HG03097 (cell line): ENCODE results near the gene KRIT1.
"Not testable (repeated sequence)": the region's sequence is repeated elsewhere in the genome, so short reads cannot be mapped to it uniquely, and the experiment has no call there.

Source experiments
- ATAC-seq: cut with Tn5 transposase; IDR thresholded peaks from one replicate; pipeline ENCODE4 v1.9.1; 2021; ENCODE audit not compliant: unreplicated experiment, low FRiP score

KRIT1 gene

GRCh38 chr7:92251181-92251580, 5.5 kb upstream of the KRIT1 start:
- no peak for ATAC-seq

GRCh38 chr7:92250603-92251002, 4.9 kb upstream of the KRIT1 start:
- no peak for ATAC-seq

DNA sequence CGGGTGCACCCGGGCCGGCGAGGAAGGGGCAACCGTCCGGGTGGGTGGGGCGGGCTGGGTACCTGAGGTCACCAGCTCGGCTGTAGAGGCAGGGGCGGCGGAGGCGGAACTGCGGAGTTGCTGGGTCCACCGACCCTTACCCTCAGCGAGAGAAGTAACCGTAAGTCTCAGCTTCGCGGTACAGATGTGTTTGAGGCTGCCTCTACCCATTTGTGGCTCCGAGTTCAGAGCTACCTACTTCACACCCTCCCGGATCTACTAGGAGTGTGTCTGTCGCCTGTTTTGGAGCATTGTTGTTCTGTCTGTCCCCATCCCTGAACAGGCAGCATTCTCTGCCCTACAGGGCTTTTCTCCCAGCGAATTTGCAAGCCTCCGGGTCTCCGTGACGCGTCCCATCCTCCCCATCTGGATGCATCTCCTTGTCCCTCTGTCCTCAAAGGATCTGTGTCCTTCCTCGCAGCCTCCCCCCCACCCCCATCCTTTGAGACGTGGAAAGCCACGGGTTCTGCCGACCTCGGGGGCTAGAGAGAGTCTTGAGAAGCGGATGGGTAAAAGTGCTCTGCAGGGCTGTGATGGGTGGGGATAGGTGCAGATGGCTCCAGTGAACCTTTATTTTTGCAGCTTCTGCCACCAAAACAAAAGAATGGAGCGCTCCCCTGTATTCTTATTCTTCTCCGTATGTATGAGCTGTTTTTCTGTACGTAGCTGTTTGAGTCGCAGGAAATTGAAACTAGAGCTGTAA, 817 bp upstream of the KRIT1 start:
- peak; percentile 10 for ATAC-seq

DNA sequence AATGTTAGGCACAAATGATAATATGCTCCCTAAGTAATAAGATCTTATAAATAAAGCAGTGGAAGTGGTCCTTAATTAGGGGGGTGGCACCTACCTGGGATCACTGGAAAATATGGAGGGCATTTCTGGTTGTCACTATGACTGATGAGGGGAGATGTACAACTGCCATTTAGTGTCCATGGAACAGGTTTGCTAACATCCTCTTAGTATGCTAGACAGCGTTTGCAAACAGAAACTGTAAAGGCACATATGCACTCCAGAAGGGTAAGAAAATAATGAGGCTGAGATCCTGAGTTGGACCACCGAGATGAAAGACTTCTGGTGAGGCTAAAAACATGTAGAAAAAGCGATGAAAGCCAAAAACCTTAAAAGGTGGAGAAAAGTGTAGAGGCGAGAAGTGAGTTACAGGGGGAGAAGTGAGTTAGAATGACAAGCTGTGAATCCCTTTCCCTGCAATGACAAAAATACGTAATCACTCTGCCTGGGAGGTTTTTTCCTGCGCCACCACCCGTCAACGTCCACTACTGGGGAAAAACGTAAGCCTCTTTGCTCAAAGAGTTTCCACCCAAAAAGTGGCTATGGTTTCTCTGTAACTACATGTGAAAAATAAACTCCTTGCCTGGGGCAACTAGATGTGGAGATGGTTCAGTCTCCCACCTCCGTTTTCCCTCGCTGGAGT, 767 bp downstream of the KRIT1 start:
- no peak for ATAC-seq

DNA sequence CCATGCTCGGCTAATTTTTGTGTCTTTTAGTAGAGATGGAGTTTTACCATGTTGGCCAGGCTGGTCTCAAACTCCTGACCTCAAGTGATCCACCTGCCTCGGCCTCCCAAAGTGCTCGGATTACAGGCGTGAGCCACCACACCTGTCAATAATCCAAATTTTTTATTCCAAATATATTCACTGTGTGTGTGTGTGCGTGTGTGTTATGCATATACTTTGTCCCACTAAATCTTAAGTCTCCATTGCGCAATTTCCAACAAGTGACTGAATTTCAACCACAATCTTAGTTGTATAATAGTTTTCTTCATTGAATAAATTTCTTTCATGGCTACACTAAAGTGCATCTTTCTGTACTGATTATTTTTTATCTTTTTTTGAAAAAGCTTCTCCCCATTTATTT, 2.7 kb downstream of the KRIT1 start:
- no peak for ATAC-seq

DNA sequence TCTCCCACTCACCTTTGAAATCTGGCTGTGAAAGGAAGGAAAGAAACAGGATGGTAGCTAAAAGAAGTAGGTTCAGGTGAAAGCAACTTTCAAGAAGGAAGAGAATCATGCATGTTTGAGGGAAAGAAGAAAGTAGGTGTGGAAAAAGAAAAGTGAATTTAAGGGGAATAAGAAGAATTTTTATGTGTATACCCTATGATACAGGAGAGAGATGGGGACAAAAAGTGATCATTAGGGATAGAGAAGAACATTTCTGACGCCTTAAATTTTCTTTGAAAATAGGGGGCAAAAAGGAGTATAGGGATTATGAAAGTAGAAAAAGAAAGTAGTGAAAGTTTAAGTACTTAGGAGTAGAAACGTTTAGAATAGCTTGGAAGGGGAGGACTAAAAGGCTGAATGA, 15.2 kb downstream of the KRIT1 start:
- no peak for ATAC-seq

DNA sequence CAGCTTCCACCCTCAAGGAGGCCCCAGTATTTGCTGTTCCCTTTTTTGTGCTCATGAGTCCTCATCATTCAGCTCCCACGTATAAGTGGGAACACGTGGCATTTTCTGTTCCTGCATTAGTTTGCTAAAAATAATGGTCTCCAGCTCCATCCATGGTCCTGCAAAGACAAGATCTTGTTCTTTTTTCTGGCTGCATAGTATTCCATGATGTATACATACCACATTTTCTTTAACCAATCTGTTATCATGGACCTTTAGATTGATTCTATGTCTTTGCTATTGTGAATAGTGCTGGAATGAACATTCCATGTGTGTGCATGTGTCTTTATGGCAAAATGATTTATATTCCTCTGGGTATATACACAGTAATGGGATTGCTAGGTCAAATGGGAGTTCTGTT, 17.0 kb downstream of the KRIT1 start:
- no peak for ATAC-seq

GRCh38 chr7:92228100-92228499, 17.6 kb downstream of the KRIT1 start:
- no peak for ATAC-seq

- no peak for ATAC-seq
These were observed 18.7 kb downstream of the KRIT1 start for GRCh38 chr7:92226981-92227380.

DNA sequence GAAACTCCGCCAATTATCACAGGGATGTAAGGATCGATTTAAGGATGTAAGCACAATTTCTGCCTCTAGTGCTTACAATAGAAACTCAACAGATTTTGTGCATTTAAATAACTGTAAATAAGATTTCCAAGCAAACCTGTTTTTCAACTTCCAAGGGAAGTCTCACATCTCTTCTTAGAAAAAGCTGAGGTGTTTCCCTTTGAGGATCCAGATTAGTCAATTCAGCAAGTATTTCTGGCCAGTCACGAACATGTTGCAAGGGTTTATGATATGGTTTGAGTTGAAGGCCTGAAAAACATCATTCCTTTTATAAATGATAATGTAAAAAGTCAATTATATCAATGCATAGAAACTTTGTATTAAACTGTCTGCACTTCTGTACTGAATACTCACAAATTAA, 23.9 kb downstream of the KRIT1 start:
- no peak for ATAC-seq

- ATAC-seq = no peak
These were observed 39.0 kb downstream of the KRIT1 start for GRCh38 chr7:92206672-92207071.

DNA sequence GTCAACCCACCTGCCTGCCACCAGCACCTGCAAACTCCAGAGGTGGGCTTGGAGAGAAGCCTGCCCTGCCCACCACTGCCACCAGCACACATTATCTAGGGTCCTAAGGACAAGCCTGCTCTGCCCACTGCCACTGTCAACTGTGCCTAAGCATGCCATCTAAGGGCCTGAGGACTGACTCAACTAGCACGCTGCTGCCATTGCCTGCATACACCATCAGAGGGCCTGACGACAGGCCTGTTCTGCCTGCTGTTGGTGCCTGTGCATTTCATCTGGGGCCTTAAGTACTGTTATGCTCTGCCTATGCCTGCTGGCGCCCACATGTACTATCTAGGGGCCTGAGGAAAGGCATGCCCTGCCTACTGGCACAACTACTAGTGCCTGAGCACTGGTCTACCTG, 39.7 kb downstream of the KRIT1 start:
- no peak for ATAC-seq

DNA sequence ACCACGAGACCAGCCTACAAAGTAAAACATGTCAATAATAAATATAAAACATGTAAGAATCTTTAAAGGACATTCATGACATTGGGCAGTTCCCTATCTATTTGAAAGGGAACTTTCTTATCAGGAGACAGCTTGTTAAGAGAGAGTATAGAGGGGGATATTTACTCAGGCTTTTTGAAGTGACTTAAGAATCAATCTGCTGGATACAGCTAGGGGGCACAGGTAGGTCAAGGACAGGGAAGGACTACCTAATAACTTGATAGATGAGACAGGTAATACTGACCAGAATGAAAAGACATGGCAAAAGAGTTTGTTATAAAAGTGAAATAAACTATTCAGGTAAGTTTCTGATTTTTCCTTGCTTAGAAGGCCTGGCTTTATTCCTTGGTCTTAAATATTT, 44.9 kb downstream of the KRIT1 start:
- no peak for ATAC-seq

GRCh38 chr7:92192326-92192725, 53.4 kb downstream of the KRIT1 start:
- no peak for ATAC-seq

GRCh38 chr7:92189246-92189645, 56.5 kb downstream of the KRIT1 start:
- ATAC-seq = not testable (repeated sequence)

GRCh38 chr7:92184294-92184693, 61.4 kb downstream of the KRIT1 start:
- not testable (repeated sequence) for ATAC-seq

DNA sequence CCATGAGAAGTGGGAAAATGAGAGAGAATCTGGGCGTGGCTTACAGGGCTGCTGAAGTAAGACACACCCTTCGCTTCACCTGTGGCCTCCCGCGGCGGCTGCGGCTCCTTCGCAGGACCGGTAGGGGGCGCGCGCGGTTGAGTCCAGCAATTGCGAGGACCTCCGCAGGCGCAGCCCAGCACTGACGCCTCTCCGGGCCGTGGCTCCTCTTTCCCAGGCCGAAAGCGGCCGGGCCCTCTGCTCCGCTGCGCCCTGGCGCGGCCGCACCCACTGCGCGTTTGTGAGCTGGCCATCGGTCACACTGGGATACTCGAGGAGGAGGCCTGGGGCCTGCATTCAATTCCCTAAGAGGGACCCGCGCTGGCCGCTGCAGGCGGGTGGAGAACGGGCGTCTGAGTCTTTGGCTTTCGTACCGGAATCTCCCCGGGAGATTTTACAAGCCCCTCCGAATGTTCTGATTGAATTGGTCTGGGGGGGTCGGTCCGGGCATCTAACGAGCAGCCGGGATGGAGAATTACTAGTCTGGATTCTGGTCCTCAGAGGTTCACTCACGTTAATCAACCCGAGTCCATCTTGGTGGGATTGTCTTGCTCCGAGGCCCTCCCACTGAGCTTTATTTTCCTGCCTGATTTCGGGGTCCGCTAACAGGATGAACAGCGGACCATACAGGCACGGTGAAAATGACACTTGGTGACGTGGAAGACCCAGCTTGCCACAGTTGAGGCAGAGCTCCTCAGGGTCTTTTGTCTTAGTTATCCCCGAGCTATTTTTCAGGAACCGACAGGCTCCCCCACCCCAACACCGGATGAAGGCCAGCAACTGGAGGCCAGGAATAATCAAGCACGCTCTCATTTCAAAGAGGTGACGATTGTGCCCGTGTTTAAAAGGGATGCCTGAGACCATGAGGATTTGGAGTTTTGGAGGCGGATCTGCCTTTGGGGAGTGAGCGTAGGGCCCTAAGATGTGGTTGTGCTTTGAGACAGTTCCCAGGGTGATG, 66.5 kb downstream of the KRIT1 start, which contains the start of gene LRRD1:
Gene LRRD1, minus strand, starts transcription at position 215 of the 997 bp plus-strand sequence. CDS start 13,940 bp downstream, outside the sequence.
- ATAC-seq = peak; percentile 95

DNA sequence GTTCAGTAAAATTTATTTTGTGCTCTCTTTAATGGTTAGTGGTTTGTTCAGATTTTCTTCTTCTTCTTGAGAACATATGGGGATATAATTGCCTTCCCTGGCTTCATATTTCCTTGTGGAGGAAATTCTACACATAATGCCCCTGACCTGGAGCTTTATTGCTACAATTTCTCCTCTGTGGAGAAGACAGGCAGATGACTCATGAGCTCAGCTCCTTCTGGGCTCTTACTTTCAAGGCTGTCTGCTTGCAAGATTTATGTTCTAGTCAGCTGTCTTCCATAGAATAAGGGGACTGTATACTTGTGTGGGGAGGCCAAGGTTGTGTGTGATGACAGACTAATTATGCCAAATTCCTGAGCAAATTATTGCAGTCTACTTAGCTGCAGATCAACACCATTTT, 68.4 kb downstream of the KRIT1 start:
- ATAC-seq = no peak

- ATAC-seq = not testable (repeated sequence)
These were observed 76.2 kb downstream of the KRIT1 start for GRCh38 chr7:92169529-92169928.

DNA sequence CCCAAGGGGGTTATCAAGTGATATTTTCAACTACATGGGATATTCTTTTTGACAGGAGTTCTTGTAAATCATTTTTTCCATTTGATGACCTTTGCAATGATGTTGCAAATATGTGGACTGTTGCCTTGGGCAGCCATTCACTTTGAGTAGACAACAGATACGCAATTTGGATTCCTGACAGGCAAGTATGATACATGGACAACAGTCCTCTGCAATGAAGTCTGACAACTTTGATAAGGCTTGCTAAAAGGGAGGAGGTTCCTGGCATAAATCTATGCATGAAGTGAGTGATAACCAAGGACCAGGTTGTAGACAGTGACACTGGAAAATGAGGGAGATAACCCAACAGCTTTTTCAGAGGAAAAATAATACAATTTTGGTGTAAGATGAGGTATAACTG, 84.4 kb downstream of the KRIT1 start:
- ATAC-seq = no peak
